HG03064 (cell line): ENCODE measurements around the gene SAMD4B.
"Not testable (repeated sequence)": the region's sequence is repeated elsewhere in the genome, so short reads cannot be mapped to it uniquely, and the experiment has no call there.

ENCODE experiments used
- ATAC-seq: cut with Tn5 transposase; IDR thresholded peaks from one replicate; pipeline ENCODE4 v1.9.1; 2021; ENCODE audit warnings: low read depth; ENCODE audit not compliant: unreplicated experiment

SAMD4B gene

DNA sequence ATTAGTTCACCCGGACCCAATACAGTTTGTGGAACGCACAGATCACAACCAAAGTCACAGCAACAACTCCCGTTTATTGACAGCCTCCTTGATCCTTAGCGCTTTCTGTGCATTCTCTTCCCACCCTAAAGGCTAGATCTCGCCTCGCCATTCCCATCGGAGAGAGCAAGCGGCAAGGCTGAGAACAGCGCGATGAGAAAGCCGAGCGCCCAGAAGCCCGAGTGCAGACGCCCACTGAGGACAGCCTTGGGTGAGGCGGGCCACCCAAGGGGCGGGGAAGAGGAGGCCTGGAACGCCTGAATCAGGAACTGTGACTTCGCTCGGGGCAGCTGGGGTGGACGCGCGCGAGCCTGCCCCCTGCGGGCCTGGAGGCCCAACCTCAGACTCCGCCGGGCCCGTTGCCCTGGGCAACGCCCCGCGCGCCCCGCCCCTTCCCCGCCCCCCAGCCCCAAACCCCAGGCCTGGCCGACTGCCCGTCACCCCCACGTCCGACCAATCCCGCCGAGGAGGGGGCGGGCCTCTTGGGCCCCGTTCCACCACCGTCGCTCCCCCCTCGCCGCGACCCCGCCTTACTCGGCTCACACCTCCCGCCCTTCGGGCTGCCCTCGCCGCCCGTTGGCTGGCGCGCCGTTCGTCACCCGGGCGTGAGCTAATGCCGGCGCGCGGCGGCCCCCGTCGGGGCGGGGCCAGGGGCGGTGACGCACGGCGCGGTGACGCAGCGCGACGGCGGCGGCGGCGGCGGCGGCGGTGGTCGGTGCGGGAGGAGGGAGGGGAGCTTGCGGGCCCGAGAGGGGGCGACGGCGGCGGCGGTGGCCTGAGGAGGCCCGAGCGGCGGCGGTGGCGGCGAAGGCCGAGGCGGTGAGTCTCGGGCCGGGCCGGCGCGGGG lies at the start of gene SAMD4B:
Gene SAMD4B (plus strand): TSS at position 703 of the 886 bp plus-strand sequence. CDS start 14,473 bp downstream, outside the sequence.
- ATAC-seq: peak; percentile 81

- ATAC-seq: no peak
These were observed 48.8 kb upstream of the SAMD4B start for GRCh38 chr19:39293394-39293793.

DNA sequence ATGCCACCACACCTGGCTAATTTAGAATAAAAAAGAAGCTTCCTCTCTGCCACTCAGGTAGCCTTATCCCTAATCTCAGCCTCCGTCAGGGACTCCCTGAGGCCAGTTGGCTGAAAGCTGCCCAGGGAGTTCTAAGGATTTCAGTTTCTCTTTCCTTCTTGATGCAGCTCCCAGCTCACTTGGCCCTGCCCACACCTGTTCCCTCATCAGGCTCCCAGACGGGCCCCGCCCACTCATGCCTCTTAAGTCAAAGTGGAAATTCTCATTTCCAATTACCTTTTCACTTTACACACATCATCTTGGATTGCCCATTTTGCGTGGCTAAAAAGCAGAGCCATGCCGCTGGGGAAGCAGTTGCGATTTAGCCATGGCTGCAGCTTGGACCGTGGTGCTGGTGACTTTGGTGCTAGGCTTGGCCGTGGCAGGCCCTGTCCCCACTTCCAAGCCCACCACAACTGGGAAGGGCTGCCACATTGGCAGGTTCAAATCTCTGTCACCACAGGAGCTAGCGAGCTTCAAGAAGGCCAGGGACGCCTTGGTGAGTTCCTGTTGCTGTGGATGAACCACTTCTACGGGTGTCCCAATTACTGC lies 46.1 kb upstream of the SAMD4B start, which contains the start of gene IFNL1:
Gene IFNL1 (plus strand): TSS at position 353 of the 591 bp plus-strand sequence. CDS start 15 bp downstream, at position 368.
- ATAC-seq: no peak

DNA sequence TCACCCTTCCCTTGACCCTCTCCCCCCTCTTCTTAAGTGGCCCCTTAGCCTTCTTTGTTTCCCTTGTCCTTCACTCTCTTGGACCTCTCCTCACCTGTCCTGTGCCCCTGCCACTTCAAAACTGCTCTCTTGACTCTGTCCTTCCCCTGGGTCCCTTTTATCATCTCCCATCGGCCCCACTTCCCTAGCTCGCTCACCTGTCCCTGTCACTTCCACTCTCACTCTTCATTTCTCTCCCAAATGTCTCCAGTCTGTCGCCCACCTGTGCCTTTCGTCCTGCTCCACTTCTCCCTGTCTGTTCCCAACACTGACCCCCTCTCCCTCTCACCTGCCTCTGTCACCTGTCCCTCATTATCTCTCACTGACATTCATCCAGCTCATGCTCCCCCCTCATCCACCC lies 45.3 kb upstream of the SAMD4B start:
- no peak for ATAC-seq

- no peak for ATAC-seq
These were observed 44.1 kb upstream of the SAMD4B start for GRCh38 chr19:39297931-39298634.

DNA sequence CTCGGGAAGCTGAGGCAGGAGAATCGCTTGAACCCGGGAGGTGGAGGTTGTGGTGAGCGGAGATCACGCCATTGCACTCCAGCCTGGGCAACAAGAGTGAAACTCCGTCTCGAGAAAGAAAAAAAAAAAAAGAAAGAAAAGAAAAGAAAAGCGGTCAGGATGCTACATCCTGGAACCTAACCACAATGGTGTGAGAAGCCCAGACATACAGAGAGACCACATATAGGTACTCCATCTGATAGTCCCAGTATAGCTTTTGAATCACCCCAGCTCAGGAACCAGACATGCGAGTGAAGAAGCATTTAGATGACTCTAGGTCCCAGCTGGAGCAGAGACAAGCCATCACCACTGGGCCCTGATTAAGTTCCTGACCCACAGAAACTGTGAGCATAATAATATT lies 42.8 kb upstream of the SAMD4B start:
- no peak for ATAC-seq

DNA sequence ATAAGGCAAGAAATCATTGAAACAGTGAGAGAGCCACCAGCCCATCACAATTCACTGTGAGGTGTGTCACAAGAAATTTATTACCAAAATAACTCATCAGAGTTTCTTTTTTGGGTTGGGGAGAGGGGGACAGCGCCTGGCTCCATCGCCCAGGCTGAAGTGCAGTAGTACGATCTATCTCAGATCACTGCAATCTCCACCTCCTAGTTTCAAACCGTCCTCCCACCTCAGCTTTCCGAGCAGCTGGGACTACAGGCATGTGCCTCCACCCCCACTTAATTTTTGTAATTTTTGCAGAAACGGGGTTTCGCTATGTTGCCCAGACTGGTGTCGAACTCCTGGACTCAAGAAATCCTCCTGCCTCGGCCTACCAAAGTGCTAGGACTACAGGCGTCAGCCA lies 42.4 kb upstream of the SAMD4B start:
- no peak for ATAC-seq

DNA sequence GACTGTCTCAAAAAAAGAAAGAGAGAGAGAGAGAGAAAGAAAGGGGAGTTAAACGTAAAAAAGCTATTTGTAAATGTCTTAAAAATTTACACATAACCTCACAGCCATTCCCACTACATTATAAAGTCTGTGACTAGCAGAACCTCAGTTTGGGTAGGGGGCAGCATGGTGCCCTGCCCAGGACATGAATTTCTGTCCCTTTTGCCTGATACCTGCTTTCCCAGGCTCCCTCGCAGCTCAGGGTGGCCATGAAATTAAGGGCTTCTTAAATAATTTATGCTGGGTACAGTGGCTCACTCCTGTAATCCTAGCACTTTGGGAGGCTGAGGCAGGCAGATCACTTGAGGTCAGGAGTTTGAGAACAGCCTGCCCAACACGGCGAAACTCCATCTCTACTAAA lies 41.2 kb upstream of the SAMD4B start:
- no peak for ATAC-seq

DNA sequence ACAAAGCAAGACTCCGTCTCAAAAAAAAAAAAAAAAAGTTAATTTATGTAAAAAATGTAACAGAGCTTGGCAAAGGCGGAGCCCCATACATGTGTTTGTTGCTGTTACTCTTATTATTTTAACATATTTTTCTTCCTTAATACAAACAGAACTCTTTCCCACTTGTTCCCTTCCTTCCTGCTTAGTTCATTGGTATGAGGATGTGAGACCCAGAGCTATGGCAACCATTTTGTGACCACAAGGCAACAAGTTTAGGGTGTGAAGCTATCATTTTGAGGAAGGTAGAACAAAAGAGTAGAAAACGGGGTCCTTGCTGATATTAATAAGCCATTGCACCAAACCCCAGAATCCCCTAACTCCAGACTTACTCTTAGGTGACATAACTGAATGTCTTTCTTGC lies 40.7 kb upstream of the SAMD4B start:
- ATAC-seq: no peak

DNA sequence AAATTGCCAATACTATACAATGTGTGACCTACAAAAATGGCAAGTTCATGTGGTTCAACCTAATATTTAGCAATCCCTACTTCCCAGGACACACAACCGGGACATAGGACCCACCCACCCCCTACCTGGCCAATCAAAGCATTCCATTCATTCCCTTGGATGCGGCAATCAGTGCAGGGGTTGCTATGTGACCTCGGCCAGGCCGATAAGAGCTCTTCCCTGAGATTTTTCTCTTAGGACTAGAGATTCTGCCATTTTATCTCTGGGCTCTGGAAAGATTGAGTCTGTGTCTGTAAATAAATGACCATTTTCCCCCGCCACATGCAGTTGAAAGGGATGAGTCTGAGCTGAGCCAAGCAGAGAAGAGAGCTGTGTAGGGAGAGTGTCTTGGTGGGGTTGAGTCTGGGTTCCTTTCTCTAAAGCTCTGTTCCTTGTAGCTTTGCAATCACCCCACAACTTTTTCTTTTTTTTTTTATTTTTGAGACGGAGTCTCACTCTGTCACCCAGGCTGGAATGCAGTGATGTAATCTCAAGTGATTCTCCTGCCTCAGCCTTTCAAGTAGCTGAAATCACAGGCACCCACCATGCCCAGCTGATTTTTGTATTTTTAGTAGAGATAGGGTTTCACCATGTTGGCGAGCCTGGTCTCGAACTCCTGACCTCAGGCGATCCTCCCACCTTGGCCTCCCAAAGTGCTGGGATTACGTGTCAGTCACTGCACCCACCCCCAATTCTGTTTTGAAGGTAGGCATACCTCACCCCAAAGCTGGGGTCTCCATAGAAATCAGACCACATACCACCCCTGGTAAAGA lies 38.6 kb upstream of the SAMD4B start:
- ATAC-seq: no peak

DNA sequence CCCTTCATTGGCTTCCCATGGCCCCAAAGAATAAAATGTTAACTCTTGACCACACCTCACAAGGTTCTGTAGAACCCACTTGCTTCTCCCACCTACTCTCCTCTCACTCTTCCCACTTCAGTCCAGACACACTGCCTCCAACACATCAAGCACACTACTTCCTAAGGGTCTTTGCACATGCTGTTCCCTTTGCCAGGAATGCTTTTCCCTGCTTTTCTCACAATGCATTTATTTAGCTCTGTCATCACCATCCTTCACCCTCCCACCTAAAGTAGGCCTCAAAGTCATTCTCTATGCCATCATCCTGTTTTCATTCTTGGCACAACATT lies 38.1 kb upstream of the SAMD4B start:
- ATAC-seq: no peak

DNA sequence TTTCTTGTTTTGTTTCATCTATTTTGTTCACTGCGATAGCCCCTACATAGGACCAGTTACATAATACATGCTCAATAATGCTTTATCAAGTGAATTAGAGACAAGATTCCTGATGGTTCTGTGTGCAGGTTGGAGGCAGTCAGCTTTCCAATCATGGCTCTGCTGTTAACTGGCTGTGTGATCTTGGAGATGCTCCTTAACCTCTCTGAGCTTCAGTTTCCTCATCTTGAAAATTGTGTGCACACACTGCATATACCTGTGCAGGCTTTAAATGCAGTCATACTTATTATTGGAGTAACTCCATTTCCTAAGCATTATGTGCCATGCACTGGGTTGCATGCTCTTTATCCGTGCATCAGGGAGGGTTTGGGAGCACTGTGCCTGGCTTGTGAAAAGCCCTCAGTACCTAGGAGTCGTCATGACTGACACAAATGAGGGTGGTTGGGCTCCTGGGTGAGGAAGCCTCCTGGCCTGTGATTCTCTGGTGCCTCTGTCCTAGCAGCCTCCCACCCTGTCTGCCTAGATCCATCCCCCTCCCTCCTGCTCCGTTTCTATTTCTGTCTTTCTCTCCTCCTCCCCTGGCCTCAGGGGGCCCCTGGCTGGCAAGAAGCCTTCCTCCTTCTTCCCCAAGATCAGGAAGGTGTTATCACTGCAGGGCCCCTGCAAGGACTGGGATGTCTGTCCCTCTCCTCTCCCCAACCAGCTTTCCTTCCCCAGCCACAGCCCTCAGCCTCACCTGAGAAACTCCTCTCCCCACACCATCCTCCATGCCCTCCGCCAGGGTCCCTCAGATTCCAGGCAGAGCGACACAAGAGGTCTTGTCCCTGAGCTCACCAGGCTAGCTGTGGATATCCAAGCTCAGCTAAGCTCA lies 37.3 kb upstream of the SAMD4B start:
- no peak for ATAC-seq

- ATAC-seq: no peak
These were observed 36.1 kb upstream of the SAMD4B start for GRCh38 chr19:39306075-39306474.

GRCh38 chr19:39307046-39307821 lies 35.0 kb upstream of the SAMD4B start:
- ATAC-seq: no peak

GRCh38 chr19:39307822-39308530 lies 34.2 kb upstream of the SAMD4B start:
- ATAC-seq: no peak

GRCh38 chr19:39308531-39309304 lies 33.5 kb upstream of the SAMD4B start:
- ATAC-seq: no peak

- ATAC-seq: not testable (repeated sequence)
These were observed 32.9 kb upstream of the SAMD4B start for GRCh38 chr19:39309305-39309670.
